MCF 10A (cell line): ENCODE results near the gene RAB3B. TPM values are rescaled to one million over a fixed set of nuclear protein-coding genes. Genes with fewer than 3 reads are reported as not detected.

Experiments
- BruUV-seq: library from RNA; stranded (reverse); fragments of 400-500 nt; replicated peaks from 2 replicates; lab custom pipeline; 2021; lab: Mats Ljungman, UMichigan
- CTCF ChIA-PET: fragments of 300-600 bp; sonication (Branson Sonifier 250); formaldehyde crosslinking; extraction: SDS; loops from one replicate; lab custom pipeline; 2021; ENCODE audit warnings: antibody characterized with exemption, inconsistent platforms; lab: Yijun Ruan, JAX
- POLR2A ChIA-PET: fragments of 300-600, 350-650 bp; sonication (Branson Sonifier 250); formaldehyde crosslinking; extraction: SDS; loops from one replicate; lab custom pipeline; 2020; ENCODE audit warnings: antibody characterized with exemption, inconsistent platforms; lab: Yijun Ruan, JAX
- DNase-seq: peaks from one replicate; pipeline ENCODE4 v3.0.0-alpha.2; 2018; ENCODE audit not compliant: unreplicated experiment
- H3K27ac Mint-ChIP-seq: one replicate; pipeline ENCODE4 v1.8.0; 2022; ENCODE audit warnings: mild to moderate bottlenecking, low read depth, mixed read lengths; ENCODE audit not compliant: unreplicated experiment
- H3K27me3 Mint-ChIP-seq: one replicate; pipeline ENCODE4 v1.8.0; 2022; ENCODE audit warnings: mixed read lengths; ENCODE audit not compliant: insufficient read depth, unreplicated experiment
- H3K36me3 Mint-ChIP-seq: one replicate; pipeline ENCODE4 v1.8.0; 2022; ENCODE audit warnings: mild to moderate bottlenecking, moderate library complexity, mixed read lengths; ENCODE audit not compliant: insufficient read depth, unreplicated experiment
- H3K4me1 Mint-ChIP-seq: one replicate; pipeline ENCODE4 v1.8.0; 2022; ENCODE audit warnings: mixed read lengths; ENCODE audit not compliant: insufficient read depth, unreplicated experiment
- H3K4me3 Mint-ChIP-seq: one replicate; pipeline ENCODE4 v1.8.0; 2022; ENCODE audit warnings: mild to moderate bottlenecking, moderate library complexity, mixed read lengths; ENCODE audit not compliant: unreplicated experiment
- H3K9me3 Mint-ChIP-seq: one replicate; pipeline ENCODE4 v1.8.0; 2022; ENCODE audit warnings: mixed read lengths; ENCODE audit not compliant: unreplicated experiment
- CTCF ChIP-seq: fragments of 200-600 bp; IDR thresholded peaks from one replicate; pipeline ENCODE4 v1.8.0; 2022; ENCODE audit warnings: antibody characterized with exemption, mild to moderate bottlenecking; ENCODE audit not compliant: unreplicated experiment
- intact Hi-C: fragments of 100-400 bp; cut with micrococcal nuclease; formaldehyde crosslinking; loops from 2 replicates; pipeline ENCODE4 v1.14.1; 2022
- total RNA-seq: library from RNA; stranded (reverse); gene quantifications from 2 replicates; pipeline ENCODE4 v1.2.3, GENCODE V29; 2022

Gene RAB3B
- total RNA-seq, 1 experiment from 2014 or later: 0.05 TPM

- Mint-ChIP-seq H3K27ac (no peak overlapping the region), H3K9me3 (no peaks in the 10 kb centered on the region), H3K36me3 (no peaks in the 10 kb centered on the region), H3K4me1 (no peaks in the 10 kb centered on the region), H3K27me3 (no peaks in the 10 kb centered on the region), H3K4me3 (no peak overlapping the region)
- DNase-seq: no peak
- TF ChIP-seq CTCF: no peak
- POLR2A ChIA-PET: interaction anchor here (0.7 to 1.0 kb wide), 2 partner anchors 31 to 432 kb away, joined by 3 read pairs; no protein-coding TSS in a partner anchor
- intact Hi-C loops: no loop called here
- BruUV-seq: no TSS peak
- CTCF ChIA-PET: interaction anchor here (0.7 to 1.8 kb wide), 3 partner anchors 9 to 418 kb away, joined by 3 to 5 read pairs (median 4); no protein-coding TSS in a partner anchor
Measured at GRCh38 chr1:51924455-51924854, 66.0 kb downstream of the RAB3B start.

GRCh38 chr1:51922040-51922439 lies 68.5 kb downstream of the RAB3B start:
- intact Hi-C loops: no loop called here
- DNase-seq: no peak
- POLR2A ChIA-PET: interaction anchor here (0.7 kb wide), 1 partner anchor 14 kb away, joined by 3 read pairs; no protein-coding TSS in a partner anchor
- CTCF ChIA-PET: interaction anchor here (1.2 kb wide), 1 partner anchor 12 kb away, joined by 3 read pairs; no protein-coding TSS in a partner anchor
- BruUV-seq: no TSS peak
- Mint-ChIP-seq H3K27ac (no peak overlapping the region), H3K27me3 (no peaks in the 10 kb centered on the region), H3K36me3 (no peaks in the 10 kb centered on the region), H3K4me1 (no peaks in the 10 kb centered on the region), H3K9me3 (no peaks in the 10 kb centered on the region), H3K4me3 (no peak overlapping the region)
- TF ChIP-seq CTCF: no peak

- Mint-ChIP-seq H3K4me1 (no peaks in the 10 kb centered on the region), H3K36me3 (no peaks in the 10 kb centered on the region), H3K4me3 (no peak overlapping the region), H3K27ac (no peak overlapping the region), H3K27me3 (no peaks in the 10 kb centered on the region), H3K9me3 (no peaks in the 10 kb centered on the region)
- BruUV-seq: no TSS peak
- intact Hi-C loops: no loop called here
- POLR2A ChIA-PET: no interaction called here
- DNase-seq: no peak
- TF ChIP-seq CTCF: no peak
- CTCF ChIA-PET: interaction anchor here (0.8 kb wide), 1 partner anchor 16 kb away, joined by 3 read pairs; no protein-coding TSS in a partner anchor
Measured at GRCh38 chr1:51920130-51920529, 70.4 kb downstream of the RAB3B start.

GRCh38 chr1:51919684-51920083 lies 70.8 kb downstream of the RAB3B start:
- Mint-ChIP-seq H3K4me3 (no peak overlapping the region), H3K27me3 (no peaks in the 10 kb centered on the region), H3K27ac (no peak overlapping the region), H3K36me3 (no peaks in the 10 kb centered on the region), H3K4me1 (no peaks in the 10 kb centered on the region), H3K9me3 (no peaks in the 10 kb centered on the region)
- ChIA-PET CTCF (interaction anchor here (0.8 kb wide), 1 partner anchor 16 kb away, joined by 3 read pairs; no protein-coding TSS in a partner anchor), POLR2A (no interaction called here)
- no TSS peak for BruUV-seq
- no peak for DNase-seq
- no peak for TF ChIP-seq CTCF
- intact Hi-C loops: no loop called here
